NCI-H748 (cell line): Measurements from ENCODE around the gene AKAP13.

Experiments
- DNase-seq: peaks from one replicate; lab custom pipeline; 2025; ENCODE audit not compliant: unreplicated experiment; lab: John Stamatoyannopoulos, UW

AKAP13 gene

DNA sequence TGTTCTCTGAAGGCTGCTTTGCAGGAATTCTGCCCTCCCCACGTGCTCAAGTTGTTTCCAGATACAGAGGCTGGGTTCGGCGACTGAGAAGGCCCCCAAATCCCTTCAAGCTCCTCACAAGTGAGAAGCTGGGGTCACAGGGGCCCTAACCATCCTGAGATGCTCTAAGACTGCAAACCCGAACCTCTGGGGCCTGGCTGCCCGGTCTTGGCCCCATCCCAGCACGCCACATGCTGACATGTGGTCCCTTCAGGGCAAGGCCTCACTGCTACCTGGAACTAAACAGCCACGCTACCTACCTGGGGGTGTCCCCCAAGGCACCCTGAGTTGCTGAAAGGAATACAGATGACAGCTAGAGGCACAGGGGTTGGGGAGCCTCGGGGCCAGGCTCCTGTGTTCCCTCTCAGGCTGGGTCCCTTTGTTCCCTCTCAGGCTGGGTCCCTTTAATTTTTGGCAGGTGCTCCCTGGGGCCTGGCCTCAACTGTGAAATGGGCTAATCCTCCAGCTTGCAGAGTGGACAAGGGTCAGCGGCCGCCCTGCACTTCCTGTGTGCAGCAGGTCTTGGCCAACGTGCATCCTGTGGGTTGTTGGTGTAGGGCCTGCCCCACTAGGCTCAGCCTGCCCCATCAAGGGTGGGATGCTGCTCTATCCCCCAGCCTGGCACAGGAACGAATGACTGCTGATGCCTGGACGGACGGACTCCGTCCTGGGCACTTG is 381.8 kb downstream of the AKAP13 start:
- DNase-seq, result no peak

DNA sequence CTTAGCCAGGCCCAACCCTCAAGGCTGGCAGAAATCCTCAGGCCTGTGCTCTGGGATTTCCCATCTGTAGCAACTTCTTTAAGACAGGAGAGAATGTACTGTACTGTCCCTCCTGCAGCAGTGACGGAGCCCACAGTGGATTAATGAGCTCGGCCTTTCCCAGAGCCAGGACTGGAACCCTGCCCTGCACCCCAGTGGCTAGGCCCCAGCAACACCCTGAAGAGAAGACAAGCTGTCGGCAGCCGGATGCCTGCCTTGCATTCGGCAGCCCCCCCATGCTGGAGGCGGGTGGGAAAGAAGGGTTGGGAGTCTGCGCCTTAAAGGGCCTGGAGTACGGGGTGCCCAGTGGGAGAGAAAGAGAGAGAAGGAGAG is 382.3 kb downstream of the AKAP13 start:
- no peak for DNase-seq

DNA sequence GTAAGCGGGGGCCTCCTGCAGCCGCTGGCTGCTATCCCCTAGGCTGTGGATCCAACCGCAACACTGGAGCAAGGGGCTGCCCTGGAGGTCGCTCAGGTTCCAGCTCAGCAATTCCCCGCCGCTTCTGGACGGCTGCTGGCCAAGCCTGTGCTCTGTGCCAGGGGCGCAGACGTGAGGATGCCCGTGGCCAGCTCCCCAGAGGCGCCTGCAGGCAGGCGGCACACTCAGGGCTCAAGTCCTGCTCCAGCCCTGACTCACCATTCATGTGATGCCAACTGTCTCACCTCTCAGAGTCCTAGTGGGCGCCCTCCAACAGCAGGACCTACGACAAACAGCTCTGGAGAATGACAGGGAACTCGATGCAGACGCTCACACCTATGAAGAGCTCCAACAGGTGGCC is 382.8 kb downstream of the AKAP13 start:
- DNase-seq, result no peak

DNA sequence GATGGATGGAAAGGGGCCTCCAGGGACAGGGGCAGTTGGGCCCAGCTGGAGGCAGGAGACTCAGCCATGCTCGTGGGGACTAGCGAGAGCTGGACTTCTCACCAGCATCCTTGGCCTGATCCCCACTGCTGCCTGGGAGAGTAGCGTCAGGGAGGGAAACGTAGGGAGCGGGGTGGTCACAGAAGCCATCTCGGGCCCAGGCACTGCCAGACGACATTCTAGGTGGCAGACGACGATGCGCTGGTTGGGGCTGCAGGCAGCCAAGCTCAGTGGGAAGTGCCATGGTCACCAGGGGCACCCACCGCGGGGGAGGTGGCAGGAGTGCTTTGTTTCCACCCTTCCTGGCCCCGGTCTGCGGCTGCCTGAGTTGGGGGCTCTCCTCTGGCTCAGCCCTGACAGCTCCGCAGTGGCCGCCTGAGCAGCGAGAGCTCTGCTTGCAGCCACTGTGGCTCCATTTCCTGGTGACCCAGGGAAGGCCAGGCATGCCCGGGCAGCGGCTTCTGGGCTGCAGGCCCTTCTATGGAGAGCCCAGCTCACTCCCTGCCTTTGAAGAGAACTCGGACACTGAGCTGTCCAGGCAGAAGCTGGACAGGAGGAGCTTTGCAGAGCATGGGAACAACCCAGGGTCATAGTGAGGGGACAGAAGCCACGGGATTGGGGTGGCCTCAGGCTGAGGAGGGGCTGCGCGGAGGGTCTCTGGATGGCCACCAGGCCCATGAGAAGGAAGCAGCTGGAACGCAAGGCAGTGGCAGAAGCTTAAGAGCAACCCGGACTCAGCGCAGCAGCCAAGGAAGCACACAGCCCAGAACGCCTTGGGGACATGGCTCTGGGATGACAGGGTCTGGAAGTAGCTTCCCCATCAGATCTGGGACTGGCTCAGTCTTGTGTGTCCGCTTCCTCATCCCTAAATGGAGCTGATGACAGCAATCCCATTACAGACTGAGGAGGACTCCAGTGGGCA is 383.6 kb downstream of the AKAP13 start:
- no peak for DNase-seq

DNA sequence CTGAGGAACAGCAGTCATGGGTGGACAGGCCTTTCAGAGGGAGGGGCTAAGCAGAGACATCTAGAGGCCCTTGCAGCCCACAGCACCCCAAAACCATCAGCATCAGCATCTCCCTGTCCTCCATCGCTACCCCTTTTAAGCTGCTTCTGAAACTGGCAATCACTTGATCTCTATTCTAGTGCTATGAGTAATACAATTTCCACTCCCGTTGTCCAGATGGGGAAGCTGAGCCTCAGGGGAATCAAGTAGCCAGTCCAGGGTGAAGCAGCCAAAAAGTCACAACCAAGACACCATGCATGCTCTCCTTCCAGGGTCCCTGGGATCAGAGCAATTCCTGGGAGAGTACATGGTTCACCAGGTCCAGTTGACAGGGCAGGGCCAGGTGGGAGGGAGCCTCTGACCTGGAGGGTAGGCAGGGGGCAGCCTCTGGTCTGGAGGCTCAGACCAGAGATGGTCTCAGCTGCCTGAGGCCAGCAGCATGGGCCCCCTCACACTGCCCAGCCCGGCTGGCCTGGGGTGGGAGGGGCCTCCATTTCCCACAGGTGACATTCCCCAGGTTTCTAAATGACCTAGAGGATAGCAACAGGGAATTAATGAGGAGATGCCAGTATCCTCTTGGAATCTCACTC is 384.4 kb downstream of the AKAP13 start:
- DNase-seq, result no peak

DNA sequence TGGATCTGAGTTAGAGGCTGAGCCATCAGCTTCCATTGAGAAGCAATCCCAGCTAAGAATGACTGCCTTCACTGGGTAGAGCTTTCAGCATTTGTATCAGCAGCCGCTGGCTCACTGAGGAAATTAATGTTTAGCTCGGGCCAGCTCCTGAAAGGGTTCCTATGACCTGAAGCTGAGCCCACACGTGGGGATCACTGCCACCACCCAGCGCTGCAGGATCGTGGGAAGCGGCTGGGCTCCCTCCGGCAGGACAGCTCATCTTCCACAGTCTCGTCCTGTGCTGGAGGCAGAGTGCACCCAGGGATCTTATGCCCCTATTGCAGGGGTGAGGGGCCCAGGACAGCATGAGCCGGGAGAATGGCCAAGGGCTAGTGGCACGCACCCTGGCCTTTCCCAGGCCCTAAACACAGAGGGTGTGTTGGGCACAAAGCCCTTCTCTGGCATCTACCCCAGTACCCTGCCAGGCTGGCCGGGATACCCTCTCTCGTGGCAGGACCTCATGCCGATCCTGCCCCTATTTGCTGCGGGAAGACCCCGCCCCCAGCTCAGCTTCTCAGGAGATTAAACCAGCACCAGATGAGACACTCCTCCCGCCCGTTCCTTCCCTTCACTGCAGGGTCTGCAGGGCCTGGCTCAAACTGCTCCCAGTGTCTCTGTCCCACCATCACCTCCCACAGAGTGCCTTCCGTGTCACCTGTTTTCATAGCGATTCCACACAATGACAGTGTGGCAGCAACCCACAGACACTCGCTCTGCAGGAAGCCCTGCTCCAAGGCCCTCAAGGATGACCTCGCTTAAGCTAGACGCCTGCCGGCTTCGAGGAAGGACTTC is 385.8 kb downstream of the AKAP13 start:
- no peak for DNase-seq

DNA sequence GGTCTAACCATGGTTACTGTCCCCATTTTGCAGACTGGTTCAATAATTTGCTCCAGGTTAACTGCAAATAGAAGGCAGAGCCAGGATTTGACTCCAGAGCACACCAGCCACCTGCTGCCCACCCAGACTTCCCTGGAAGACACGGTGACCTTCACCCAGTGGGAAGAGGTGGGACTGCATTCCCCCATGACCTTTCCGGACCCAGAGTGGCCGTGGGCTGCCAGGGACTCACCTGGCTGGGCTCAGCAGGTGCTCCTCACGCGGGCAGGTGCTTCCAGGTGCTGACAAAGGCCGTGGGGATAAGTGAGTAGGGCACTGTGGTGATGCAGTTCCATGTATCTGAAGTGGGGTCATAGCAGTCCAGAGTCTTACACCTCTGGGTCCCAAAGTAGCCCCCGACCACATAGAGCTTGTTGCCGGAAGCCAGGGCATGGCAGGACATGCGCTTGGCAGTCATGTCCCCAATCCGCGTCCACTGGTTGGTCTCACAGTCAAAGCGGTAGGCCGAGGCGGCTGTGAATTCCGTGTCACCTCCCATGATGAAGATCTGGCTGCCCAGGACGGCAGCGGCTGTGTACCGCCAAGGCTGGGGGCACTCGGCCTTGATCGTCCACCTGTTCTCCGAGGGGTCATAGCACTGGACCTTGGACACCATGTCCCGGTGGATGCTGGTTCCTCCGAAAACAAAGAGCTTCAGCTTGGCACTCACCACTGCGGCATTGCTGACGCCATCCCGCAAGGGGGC is 387.6 kb downstream of the AKAP13 start:
- DNase-seq, result no peak

DNA sequence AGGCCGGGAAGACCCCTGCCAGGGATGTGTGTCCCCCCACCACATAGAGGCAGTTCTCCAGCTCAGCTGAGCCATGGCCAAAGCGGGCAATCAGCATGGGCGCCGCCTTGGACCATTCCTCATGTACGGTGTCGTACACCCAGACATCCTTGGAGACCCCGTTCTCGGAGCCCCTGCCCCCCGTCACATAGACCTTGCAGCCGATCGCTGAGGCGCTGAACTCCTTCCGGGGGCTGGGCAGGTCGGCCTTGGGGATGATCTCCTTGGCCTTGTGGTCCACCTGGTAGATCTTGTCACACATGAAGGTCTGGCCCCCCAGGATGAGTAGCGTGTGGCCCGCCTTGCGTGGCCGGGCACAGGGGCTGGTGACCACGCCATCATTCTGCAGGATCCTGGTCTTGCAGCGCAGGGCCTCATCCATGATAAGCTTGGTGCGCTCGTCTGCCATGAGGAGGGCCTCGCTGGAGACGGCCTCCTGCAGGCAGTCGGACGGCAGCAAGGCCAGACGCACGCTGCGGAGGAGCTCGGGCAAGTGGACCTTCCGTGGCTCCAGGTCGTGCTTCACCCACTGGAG is 388.3 kb downstream of the AKAP13 start:
- no peak for DNase-seq

DNA sequence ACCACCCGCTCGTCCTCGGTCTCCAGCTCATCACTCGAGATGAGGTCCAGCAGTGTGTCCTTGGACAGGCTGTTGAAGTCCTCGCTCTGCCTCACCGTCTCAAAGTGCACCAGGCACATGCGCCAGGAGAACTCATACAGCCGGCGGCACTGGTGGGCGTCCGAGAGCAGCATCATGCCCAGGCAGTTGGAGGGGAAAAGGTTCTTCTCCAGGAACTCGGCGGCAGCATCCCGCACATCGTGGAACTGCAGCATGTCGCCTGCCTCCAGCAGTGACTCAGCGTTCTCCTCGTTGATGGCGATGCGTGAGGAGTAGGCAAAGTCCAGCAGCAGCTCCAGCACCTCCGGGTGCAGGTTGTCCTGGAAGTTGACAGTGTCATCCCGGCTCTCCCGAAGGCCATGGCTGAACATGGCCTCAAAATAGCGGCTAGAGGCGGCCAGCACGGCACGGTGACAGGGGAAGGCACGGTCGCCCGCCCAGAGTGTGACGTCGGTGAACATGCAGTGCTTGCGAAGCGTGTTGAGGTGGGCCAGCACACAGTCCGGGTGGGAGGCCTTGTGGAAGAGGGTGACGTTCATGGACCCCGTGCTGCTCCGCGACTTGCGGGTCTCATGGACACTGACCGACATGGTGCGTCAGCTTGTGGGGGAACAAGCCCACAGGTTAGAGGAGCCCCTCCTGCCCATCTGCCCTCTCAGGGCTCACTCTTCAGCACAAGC is 388.9 kb downstream of the AKAP13 start:
- DNase-seq, result no peak

DNA sequence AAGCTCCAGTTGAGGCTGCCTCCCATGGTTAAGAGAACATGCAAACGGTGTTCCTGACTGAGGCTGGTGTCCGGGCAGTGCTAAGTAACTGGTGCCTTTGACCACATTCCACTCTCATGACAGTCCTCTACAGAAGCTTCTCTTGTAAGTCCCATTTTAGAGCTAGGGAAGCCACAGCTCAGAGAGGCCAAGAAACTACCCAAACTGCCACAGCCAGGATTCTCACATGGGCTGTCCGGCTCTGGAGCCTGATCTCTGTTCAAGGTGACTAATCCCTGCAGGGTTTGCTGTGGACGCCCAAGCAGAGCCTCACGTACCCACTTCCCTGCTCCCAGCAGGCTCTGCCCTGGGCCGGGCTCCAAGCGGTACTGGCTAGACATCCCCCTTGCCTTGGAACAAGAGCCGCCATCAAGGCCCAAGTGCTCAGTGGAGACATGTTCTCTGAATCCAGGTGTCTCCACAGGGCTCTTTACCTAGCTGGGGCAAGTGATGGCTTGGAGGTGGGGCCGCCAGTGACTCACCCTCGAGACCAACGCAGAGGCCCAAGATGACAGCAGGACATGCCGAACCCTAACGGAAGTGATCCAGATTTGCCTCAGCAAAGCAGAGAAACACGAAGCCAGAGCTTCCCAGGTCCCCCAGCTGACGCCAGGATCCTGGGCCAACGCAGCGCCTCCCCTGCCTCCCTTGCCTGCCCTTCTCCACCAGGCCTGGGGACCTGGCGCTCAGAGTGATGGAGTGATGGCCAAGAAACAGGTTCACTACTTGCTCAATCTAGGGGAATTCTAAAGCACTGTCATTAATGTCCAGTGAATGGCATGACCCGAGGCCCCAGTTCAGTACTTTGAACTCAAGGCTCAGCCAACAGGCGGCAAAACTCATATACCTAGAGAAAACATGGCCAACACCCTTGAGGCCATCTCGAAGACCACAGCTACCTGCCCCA is 390.0 kb downstream of the AKAP13 start:
- DNase-seq, result no peak

DNA sequence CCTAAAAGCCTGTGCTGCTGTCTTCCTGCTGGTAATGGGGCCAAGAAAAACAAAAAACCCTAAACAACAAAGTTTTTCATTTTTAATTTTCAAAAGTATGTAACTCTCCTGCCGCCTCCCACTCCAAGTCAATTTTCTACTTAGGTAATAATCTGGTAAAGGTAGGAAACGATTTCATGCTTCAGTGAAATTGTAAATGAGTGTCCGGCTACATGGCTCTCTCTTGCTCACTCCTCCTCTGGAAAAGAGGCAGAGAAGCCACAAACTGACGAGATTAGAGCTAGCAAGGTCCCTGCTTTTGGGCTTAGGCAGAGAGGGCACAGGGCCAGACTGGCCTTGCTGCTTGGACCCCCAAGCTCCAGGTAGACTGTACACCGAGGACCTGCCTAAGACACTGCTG is 390.9 kb downstream of the AKAP13 start:
- no peak for DNase-seq

DNA sequence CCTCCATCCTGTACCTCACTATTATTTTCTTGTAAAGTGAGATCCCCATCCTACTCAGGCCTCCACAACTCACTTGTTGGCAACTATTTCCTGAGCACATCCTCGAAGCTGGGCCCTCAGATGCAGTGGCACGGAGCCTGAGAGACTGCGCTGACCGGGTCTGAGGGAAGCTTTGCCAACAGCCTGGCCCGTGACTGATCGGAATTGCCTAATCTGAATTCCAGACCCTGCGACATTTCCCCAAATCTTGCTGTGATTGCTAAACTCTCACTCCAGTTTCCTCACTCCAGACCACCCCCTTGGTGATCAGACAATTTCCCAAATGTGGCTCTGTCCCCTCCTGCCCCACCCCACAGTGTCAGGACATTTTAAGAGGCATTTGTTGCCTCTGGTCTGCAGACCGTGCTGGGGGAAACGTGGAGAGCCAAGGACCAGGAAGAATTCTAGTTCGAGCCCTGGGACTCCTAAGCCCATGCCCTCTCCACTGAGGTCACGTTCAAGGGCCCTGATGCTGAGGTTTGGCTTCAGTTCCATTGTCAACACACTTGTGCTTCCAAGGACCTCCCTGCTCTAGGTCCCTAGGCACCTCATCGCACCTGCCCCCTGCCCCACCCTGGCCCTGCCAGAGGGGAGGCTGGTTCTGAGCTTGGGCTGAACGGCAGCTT is 391.5 kb downstream of the AKAP13 start:
- DNase-seq, result no peak

DNA sequence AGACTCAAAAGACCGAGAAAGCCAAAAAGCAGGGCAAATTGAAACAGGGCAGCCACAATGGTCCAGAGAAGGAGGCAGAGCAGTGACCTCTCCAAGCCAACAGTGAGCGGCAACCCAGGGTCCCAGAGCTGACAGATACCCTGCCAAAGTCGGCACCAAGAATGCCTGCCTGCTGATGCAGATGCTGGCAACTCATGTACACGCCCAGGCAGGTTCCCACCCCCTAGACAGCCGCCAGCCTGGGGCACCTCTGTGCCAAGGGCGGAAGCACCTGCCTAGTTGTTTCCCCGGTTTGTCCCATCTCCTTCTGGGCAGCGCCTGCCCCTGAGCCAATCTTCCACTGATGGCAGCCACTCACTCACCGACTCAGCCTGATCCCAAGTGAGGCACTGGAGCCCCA is 392.3 kb downstream of the AKAP13 start:
- no peak for DNase-seq

DNA sequence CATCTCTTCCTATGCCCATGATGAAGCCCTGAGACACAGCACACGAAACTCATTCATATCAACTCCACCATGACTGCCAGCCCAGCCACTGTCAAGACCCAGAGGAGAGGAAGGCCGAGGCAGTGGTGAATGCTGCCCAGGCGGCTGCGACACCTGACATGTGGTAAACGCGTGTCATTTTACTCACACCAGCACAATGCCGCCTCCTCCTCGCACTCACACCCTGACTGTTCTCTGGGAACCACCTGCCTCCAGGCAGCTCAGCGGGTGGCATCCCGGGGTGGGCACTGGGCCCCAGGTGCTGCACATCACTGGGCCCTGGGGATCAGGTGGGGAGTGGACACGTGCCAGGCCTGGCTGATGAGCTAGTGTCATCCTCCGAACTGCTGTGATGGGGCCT is 392.8 kb downstream of the AKAP13 start:
- no peak for DNase-seq

DNA sequence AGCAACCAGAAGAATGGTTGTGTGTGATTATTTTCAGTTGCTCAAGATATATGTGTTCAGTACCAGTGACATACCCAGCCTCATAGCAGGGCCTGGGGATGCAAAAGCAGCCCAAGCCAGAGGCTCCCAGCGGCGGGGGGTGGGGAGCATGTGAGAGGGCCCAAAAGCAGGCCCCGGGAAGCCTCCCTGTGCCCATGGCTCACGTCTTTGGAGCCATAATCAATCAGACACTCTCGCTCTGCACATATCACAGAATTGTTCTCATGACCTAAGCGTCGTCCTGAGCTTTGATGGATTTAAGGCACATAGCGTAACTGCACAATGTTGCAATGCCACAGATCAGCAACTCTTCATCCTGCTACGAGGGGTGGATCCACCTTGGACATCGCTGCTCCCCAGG is 393.6 kb downstream of the AKAP13 start:
- no peak for DNase-seq

DNA sequence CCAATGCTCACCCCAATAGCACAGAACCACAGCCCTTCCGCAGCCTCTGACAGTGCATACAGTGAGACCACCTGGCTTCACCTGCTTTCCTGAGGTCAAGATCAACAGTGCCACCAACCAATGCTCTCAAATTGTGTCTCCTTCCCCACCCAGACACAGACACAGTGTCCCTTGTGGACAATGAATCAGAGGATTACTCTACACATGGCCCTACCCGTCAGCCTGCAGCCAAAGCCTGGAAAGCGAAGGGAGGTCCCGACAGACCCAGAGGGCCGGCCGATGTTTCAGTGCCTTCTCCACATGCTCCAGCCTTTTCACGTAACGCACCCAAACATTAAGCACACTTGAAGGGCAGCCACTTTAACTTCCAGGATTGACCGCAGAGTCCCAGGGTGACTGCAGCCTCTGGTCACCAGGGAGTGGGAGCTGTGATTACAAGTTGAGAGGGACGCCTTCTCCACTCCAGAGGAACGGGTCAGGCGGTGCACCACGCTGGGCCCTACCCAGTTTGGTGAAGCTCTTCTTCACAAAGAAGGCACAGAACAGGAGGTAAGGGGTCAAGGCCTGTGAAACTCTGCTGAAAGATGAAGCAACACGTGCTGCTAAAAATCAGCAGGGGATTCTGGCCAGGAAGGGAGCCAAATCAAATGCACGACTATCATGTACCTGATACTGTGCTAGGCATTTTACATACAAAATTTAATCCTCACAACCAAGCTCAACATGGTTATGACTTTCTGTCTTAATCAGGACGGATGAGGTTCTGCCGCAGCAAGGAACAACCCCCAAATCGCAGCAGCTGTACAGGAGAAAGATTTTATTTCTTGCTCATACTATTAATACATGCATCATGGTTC is 397.1 kb downstream of the AKAP13 start:
- DNase-seq, result no peak
